ENCODE data around the gene SMIM17.

SMIM17 gene

GRCh38 chr19:56642711-56643459 is at the start of gene SMIM17:
Gene SMIM17 (plus strand): TSS chr19:56643159. CDS start chr19:56645668, 2,509 bp downstream.
- no peaks in the 10 kb centered on the region for H3K36me3 ChIP-seq (ENCODE audit: insufficient read depth, low read length)
- DNase-seq (ENCODE audit: low read depth, low spot score): no peak
- H3K9me3 ChIP-seq (ENCODE audit: low read depth, low read length): no peaks in the 10 kb centered on the region
- no peak within 1 kb of the TSS for H3K4me3 ChIP-seq
- TF ChIP-seq POLR2AphosphoS5 (IDR thresholded peaks at IDR 0.05; ENCODE audit: borderline replicate concordance, low read depth, low read length) (no peak), FOXP2 (optimal IDR thresholded peaks at IDR 0.05; ENCODE audit: control extremely low read depth, extremely low read length, insufficient read depth) (no peak), EZH2 (IDR thresholded peaks at IDR 0.05) (no peak)
- no peak within 1 kb of the TSS for H3K9ac ChIP-seq (ENCODE audit: insufficient read length)
- no peak within 1 kb of the TSS for H3K27ac ChIP-seq

DNA sequence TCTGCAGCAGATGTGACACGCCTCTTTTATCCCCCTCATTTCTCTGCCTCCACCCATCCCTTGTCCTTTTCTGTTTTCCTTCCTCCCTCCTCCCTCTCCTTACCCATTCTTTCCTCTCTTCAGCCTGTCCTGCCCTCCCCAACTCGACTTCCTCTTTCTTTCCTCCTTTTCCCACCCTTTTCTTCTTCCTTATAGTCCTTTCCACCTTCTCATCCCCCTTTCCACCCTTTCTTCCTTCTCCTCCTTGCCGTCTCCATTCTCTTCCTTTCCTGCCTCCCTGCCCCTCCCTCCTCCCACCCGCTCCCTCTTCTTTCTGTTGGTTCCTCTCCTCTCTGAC is 48.5 kb upstream of the SMIM17 start:
- H3K4me3 ChIP-seq: peak overlapping the region; percentile 93; the same call in 1 of the 2 replicates
- peaks cover 24% of the 10 kb centered on the region for H3K9me3 ChIP-seq (ENCODE audit: low read depth, low read length)
- no peak overlapping the region for H3K9ac ChIP-seq (ENCODE audit: insufficient read length)
- TF ChIP-seq EZH2 (IDR thresholded peaks at IDR 0.05): no peak
- TF ChIP-seq FOXP2 (optimal IDR thresholded peaks at IDR 0.05; ENCODE audit: control extremely low read depth, extremely low read length, insufficient read depth): no peak
- TF ChIP-seq POLR2AphosphoS5 (IDR thresholded peaks at IDR 0.05; ENCODE audit: borderline replicate concordance, low read depth, low read length): no peak
- H3K27ac ChIP-seq: no peak overlapping the region
- H3K36me3 ChIP-seq (ENCODE audit: insufficient read depth, low read length): peaks cover 30% of the 10 kb centered on the region
- DNase-seq (ENCODE audit: low read depth, low spot score): no peak

GRCh38 chr19:56594783-56595547 is 48.0 kb upstream of the SMIM17 start, which contains the start of gene ZNF71:
Gene ZNF71 (plus strand): TSS chr19:56595302. CDS start chr19:56601559, 6,257 bp downstream.
- TF ChIP-seq FOXP2 (optimal IDR thresholded peaks at IDR 0.05; ENCODE audit: control extremely low read depth, extremely low read length, insufficient read depth) (no peak), EZH2 (IDR thresholded peaks at IDR 0.05) (no peak), POLR2AphosphoS5 (IDR thresholded peaks at IDR 0.05; ENCODE audit: borderline replicate concordance, low read depth, low read length) (peak; percentile 80; the same call in 1 of the 2 replicates)
- H3K9ac ChIP-seq (ENCODE audit: insufficient read length): peak within 1 kb of the TSS; percentile 92
- peak within 1 kb of the TSS; percentile 93 for H3K4me3 ChIP-seq
- peaks cover 24% of the 10 kb centered on the region for H3K9me3 ChIP-seq (ENCODE audit: low read depth, low read length)
- H3K27ac ChIP-seq: no peak within 1 kb of the TSS
- peaks cover 30% of the 10 kb centered on the region for H3K36me3 ChIP-seq (ENCODE audit: insufficient read depth, low read length)
- DNase-seq (ENCODE audit: low read depth, low spot score): peak; percentile 6

- DNase-seq (ENCODE audit: low read depth, low spot score): no peak
- no peak for TF ChIP-seq POLR2AphosphoS5 (IDR thresholded peaks at IDR 0.05; ENCODE audit: borderline replicate concordance, low read depth, low read length)
- TF ChIP-seq FOXP2 (optimal IDR thresholded peaks at IDR 0.05; ENCODE audit: control extremely low read depth, extremely low read length, insufficient read depth): no peak
- TF ChIP-seq EZH2 (IDR thresholded peaks at IDR 0.05): no peak
- H3K4me3 ChIP-seq: peak overlapping the region; percentile 93
- H3K27ac ChIP-seq: no peak overlapping the region
- H3K36me3 ChIP-seq (ENCODE audit: insufficient read depth, low read length): peaks cover 32% of the 10 kb centered on the region
- H3K9me3 ChIP-seq (ENCODE audit: low read depth, low read length): peaks cover 24% of the 10 kb centered on the region
- peak overlapping the region; percentile 92 for H3K9ac ChIP-seq (ENCODE audit: insufficient read length)
Measured at GRCh38 chr19:56595548-56595899, 47.4 kb upstream of the SMIM17 start.

DNA sequence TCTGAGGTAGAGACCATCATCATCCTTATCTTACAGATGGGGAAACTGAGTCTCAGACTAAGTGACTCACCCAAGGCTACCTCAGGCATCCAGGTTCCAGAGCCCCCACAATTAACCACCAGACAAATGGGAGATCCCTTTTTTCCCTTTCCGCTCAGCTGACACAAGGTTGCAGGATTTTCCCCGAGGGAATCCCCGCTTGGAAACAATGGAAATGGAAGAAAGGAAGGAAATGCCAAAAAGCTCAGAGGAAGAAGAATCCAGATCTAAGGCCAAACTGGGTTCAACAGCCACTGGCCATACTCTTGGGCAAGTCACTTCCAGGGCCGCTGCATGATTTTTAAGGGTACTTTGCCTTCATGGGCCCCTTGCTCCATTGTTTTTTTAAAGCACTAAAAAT is 46.3 kb upstream of the SMIM17 start:
- H3K27ac ChIP-seq: no peak overlapping the region
- DNase-seq (ENCODE audit: low read depth, low spot score): no peak
- H3K4me3 ChIP-seq: peak overlapping the region; percentile 93; the same call in 1 of the 2 replicates
- no peak overlapping the region for H3K9ac ChIP-seq (ENCODE audit: insufficient read length)
- TF ChIP-seq EZH2 (IDR thresholded peaks at IDR 0.05) (no peak), POLR2AphosphoS5 (IDR thresholded peaks at IDR 0.05; ENCODE audit: borderline replicate concordance, low read depth, low read length) (no peak), FOXP2 (optimal IDR thresholded peaks at IDR 0.05; ENCODE audit: control extremely low read depth, extremely low read length, insufficient read depth) (no peak)
- peaks cover 33% of the 10 kb centered on the region for H3K9me3 ChIP-seq (ENCODE audit: low read depth, low read length)
- peaks cover 43% of the 10 kb centered on the region for H3K36me3 ChIP-seq (ENCODE audit: insufficient read depth, low read length)

DNA sequence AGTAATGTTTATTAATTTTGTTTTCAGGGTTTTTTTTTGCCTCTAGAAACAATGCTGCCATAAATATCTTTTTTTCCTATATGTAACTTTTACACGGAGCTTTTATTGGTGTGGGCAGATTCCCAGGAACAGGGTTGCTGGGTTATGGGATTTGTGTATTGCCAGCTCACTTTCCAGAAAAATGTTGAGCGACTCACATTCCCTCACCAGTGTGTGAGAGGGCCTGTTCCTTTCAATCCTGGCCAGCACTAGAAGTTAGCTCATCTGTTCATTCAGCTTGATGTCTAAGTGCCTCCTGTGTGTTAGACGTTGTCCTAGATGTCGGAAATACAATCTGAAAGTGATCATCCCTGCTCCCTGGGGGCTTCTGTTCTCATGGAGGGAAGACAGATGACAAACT is 45.3 kb upstream of the SMIM17 start:
- no peak for DNase-seq (ENCODE audit: low read depth, low spot score)
- H3K4me3 ChIP-seq: no peak overlapping the region
- H3K9me3 ChIP-seq (ENCODE audit: low read depth, low read length): peaks cover 39% of the 10 kb centered on the region
- peaks cover 54% of the 10 kb centered on the region for H3K36me3 ChIP-seq (ENCODE audit: insufficient read depth, low read length)
- H3K27ac ChIP-seq: no peak overlapping the region
- no peak for TF ChIP-seq POLR2AphosphoS5 (IDR thresholded peaks at IDR 0.05; ENCODE audit: borderline replicate concordance, low read depth, low read length)
- no peak for TF ChIP-seq FOXP2 (optimal IDR thresholded peaks at IDR 0.05; ENCODE audit: control extremely low read depth, extremely low read length, insufficient read depth)
- no peak for TF ChIP-seq EZH2 (IDR thresholded peaks at IDR 0.05)
- H3K9ac ChIP-seq (ENCODE audit: insufficient read length): no peak overlapping the region

DNA sequence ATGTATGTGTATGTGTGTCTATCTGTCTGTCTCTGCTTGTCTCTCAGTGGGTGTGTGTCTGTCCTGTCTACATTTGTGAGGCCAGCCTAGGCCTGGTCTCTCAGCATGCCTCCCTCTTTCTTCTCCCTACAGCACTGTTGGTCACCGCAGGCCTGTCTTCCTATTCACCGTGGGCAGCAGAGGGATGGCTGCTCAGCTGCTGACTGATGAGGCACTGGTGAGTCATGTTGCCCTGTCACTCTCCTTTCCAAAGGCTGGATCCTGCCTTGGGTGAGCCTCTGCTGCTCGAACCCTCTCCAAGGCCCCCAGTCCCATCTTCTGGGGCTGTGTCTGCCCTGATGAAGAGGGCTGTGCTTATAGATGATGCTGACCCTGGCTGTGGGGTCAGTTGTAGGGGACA is 41.6 kb upstream of the SMIM17 start:
- no peak overlapping the region for H3K27ac ChIP-seq
- no peak for DNase-seq (ENCODE audit: low read depth, low spot score)
- H3K4me3 ChIP-seq: no peak overlapping the region
- TF ChIP-seq FOXP2 (optimal IDR thresholded peaks at IDR 0.05; ENCODE audit: control extremely low read depth, extremely low read length, insufficient read depth) (no peak), EZH2 (IDR thresholded peaks at IDR 0.05) (no peak), POLR2AphosphoS5 (IDR thresholded peaks at IDR 0.05; ENCODE audit: borderline replicate concordance, low read depth, low read length) (no peak)
- no peak overlapping the region for H3K9ac ChIP-seq (ENCODE audit: insufficient read length)
- peaks cover 83% of the 10 kb centered on the region for H3K36me3 ChIP-seq (ENCODE audit: insufficient read depth, low read length)
- H3K9me3 ChIP-seq (ENCODE audit: low read depth, low read length): peaks cover 53% of the 10 kb centered on the region

DNA sequence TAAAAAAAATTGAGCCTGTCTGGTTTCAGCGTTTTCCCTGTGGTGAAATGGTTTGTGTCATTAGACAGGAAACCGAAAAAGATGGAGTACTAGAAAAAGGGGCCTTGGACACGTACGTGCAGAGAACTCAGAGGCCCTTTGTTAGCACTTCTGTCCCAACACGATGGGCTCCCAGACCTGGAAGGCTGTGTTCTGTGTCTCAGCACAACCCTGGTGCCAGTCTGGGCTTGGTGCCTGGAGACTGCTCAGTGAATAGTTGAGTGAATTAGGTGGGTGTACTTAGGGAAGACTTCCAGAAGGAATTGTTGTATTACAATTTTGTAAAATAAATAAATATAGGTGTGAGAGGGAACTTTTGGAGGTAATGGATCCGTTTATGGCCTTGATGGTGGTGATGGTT is 39.1 kb upstream of the SMIM17 start:
- Histone ChIP-seq H3K4me3 (no peak overlapping the region), H3K9me3 (ENCODE audit: low read depth, low read length) (peaks cover 50% of the 10 kb centered on the region), H3K27ac (no peak overlapping the region), H3K9ac (ENCODE audit: insufficient read length) (no peak overlapping the region), H3K36me3 (ENCODE audit: insufficient read depth, low read length) (peaks cover 67% of the 10 kb centered on the region)
- no peak for DNase-seq (ENCODE audit: low read depth, low spot score)
- no peak for TF ChIP-seq EZH2 (IDR thresholded peaks at IDR 0.05)
- TF ChIP-seq FOXP2 (optimal IDR thresholded peaks at IDR 0.05; ENCODE audit: control extremely low read depth, extremely low read length, insufficient read depth): no peak
- no peak for TF ChIP-seq POLR2AphosphoS5 (IDR thresholded peaks at IDR 0.05; ENCODE audit: borderline replicate concordance, low read depth, low read length)
